HG03469 (cell line): ENCODE results near the gene VAV2.
"Not testable (repeated sequence)": the region's sequence is repeated elsewhere in the genome, so short reads cannot be mapped to it uniquely, and the experiment has no call there.

ENCODE experiments used
- ATAC-seq: cut with Tn5 transposase; IDR thresholded peaks from one replicate; pipeline ENCODE4 v1.9.1; 2021; ENCODE audit warnings: mild to moderate bottlenecking, moderate library complexity, moderate number of reproducible peaks; ENCODE audit not compliant: unreplicated experiment

Gene VAV2

GRCh38 chr9:133904346-133905090 lies 87.6 kb downstream of the VAV2 start:
- no peak for ATAC-seq

DNA sequence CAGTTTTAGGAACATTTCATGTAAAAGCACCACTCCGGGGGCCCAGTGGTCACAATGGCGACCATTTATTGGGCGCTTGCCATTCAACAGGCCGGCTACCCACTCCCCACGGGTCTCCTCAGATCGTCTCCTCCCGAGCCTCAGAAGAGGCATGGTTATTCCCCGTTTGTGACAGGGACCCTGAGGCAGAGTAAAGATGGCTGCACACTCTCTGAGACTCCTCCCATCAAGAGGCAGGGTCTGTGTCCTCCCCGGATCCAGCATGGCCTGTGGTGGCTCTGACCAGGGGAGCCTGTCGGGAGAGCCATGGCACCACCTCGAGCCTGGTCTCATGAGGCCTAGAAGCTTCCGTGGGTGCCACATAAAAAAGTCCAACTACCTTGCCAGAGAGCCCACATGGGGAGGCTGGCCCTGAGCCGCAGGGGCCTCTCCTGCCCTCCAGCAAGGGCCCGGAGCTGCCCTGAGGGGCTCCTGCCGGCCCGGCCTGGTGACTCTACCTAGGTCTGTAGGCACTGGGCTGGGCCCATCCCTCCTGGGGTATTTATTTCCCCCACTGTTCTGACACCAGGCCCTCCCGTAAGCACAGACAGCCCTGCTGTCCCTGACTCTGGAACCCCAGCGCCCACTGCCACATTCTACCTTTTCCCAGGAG lies 90.8 kb downstream of the VAV2 start:
- no peak for ATAC-seq

DNA sequence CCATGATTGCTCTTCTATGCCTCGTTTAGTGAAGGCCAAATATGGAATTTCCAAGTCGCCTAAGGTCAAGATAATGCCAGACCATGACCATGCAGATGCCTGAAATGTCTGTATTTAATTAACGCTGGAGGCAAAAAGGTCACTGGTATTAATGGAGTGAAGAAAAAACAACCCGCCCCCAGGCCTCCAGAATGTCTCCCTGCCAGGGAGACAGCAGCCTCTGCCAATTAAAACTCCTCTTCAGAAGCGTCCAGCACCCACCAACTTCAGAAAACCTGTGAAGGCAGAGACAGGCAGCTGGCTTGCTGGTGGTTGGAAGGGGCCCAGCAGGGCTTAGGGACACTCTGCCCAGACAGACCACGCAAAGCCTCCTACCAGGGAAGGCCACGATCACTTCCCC lies 94.4 kb downstream of the VAV2 start:
- no peak for ATAC-seq

GRCh38 chr9:133896007-133896406 lies 96.1 kb downstream of the VAV2 start:
- ATAC-seq = not testable (repeated sequence)

DNA sequence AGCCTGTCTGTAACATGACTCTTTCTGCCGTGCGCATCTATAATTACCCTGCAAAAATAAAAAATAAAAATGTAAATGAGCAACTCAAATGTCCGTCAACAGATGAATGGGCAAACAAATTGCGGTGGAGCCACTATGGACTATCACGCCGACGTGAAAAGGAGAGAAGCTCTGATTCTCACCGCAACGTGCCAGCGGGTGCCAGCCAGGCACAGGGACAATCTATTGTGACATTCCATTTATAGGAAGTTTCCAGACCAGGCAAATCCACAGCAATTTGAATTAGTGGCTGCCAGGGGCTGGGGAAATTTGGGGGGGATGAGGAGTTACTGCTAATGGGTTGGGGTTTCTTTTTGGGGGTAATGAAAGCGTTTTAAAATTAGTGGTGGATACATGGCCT lies 96.8 kb downstream of the VAV2 start:
- no peak for ATAC-seq

DNA sequence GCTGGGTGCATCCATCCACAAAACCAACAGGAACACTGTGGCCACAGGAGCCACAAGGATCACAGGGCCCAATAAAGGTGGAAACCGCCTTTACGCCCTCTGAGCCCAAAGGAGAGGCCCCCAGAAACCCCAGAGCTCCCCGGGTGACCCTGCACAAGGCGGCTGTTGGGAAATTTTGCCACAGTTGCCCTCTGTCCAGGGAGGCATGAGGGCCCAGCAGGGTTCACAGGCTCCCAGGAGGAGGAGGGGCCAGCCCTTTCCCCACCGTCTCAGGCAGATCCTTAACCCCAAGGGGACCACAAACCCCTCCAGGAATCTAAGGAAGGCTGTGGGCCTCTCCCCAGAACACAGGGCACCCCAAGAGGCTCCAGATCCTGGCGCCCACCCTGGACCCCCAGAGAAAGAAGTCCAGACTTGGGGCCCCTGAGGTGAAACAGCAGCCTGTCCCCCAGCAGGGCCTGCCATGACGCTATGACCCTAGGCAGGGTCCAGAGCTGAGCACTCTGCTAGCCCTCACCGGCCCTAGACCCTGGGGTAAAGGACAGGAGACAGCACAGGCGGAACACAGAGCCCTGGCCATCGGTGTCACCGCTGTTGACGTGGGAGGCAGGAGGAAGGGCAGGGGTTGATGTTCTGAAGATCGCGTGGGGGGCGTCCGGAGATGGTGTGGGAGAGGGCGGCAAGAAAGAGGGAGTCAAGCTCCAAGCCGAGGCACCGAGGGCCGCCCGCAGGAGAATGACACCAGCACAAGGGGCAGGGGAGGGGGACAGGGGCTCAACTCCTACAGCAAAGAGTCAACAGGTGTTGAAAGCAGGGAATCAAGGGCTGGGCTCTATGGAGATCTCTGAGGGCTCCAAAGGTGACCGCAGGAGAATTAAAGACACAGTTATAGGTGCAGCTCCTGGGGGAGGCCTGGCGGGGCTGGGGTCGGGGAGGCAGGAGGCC lies 97.5 kb downstream of the VAV2 start:
- no peak for ATAC-seq

GRCh38 chr9:133893191-133893994 lies 98.7 kb downstream of the VAV2 start:
- no peak for ATAC-seq

GRCh38 chr9:133892193-133892920 lies 99.8 kb downstream of the VAV2 start:
- ATAC-seq = no peak

DNA sequence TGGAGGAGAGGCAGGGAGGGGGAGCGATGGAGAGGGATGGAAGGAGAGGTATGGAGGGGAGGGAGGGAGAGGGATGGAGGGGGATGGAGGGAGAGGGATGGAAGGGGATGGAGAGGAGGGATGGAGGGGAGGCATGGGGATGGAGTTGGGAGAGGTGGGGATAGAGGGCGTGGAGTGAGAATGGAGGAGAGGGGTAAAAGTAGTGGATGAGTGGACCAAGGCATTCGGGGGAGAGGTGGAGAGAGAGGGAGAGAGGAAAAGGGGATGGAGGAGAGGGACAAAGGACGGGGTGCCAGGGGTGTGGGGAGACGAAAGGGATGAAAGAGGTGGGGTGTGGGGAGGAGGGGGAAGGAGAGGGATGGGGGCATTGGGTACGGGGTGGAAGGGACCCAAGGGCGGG lies 100.4 kb downstream of the VAV2 start:
- ATAC-seq = no peak

- no peak for ATAC-seq
These were observed 101.5 kb downstream of the VAV2 start for GRCh38 chr9:133890583-133890982.

DNA sequence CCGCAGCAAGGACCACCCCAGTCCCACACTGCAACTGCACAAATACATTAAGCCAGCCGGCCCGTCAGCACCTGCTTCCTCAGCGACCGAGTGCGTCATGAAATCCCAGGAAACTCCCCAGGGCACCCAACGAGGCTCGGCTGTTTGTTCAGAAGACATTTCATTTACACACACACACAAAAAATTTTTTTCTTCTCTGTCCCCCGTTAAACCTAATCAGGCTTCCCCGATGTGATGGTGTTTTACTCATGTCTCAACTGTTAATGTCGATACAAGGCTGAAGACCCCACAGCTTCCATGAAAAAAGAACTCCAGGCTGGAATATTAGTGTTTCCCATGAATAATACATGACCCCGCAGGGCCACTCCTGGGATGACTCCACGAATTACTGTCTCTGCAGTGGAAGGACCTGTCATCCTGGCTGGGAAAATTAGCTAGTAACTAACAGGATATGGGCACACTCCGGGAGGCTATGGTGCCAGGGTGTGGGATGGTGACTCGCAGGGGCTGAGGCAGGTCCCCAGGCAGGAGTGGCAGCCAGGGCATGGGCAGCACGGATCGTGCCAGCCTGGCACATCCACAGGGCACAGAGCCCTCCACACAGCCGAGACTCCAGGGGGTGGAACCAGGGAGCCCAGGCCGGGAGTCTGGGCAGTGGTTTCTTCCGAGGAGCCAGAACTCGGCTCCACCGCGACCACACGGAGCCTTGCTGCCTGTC lies 102.4 kb downstream of the VAV2 start:
- no peak for ATAC-seq

- no peak for ATAC-seq
These were observed 103.2 kb downstream of the VAV2 start for GRCh38 chr9:133888809-133889491.

DNA sequence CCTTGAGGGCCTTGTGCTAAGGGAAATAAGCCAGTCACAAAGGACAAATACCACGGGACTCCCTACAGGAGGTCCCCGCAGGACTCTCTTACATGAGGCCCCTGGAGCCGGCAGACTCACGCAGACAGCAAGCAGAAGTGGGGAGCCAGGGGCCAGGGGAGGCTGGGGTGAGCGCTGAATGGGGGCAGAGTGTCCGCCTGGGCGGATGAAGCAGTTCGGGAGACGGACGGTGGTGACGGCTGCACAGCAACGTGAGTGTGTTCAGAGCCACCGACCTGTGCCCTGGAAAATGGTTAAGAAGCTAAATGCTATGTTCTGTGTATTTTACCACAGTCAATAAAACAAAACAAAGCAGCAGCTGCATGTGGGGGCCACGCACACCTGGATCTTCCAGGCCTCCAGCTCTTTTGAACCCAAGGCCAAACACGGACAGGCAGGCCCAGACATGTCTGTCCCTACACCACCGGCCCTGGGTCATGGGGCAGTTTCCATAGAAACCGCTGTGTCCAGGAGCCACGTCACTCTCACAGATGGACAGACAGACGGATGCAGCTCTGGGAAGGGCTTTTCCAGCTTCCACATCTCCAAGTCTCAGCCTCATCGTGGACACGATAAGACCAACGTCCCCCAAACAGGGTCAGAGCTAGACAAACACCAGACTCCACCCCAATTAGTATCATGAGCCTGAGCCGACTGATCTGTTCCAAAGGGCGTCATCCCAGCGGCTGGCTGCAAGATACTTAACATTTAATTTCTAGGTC lies 103.9 kb downstream of the VAV2 start:
- no peak for ATAC-seq

- no peak for ATAC-seq
These were observed 104.5 kb downstream of the VAV2 start for GRCh38 chr9:133887540-133888047.

- no peak for ATAC-seq
These were observed 105.3 kb downstream of the VAV2 start for GRCh38 chr9:133886563-133887501.

GRCh38 chr9:133884907-133885744 lies 107.0 kb downstream of the VAV2 start:
- no peak for ATAC-seq
